Heart right ventricle (tissue), 16 donors: ENCODE measurements around the gene RMP24.
"Not testable (repeated sequence)": the region's sequence is repeated elsewhere in the genome, so short reads cannot be mapped to it uniquely, and the experiment has no call there.

Experiments used
- ATAC-seq, 8 donors: fragments of 200-7000 bp; cut with Tn5 transposase; one replicate each; pipeline ENCODE4 v1.9.1; 2020; ENCODE audit warnings: mild to moderate bottlenecking in 8 of 8, moderate library complexity in 8 of 8, moderate number of reproducible peaks in 1 of 8
- DNase-seq, 2 donors: peaks; one replicate each; pipeline ENCODE4 v3.0.0-alpha.2; 2020
- H3K27ac ChIP-seq, 10 donors: fragments of 200-600 bp; sonication (generic) in 2 of 10; one replicate each; pipeline versions ENCODE4 v1.5.0 to v1.8.0; 2020 to 2022; ENCODE audit warnings: mild to moderate bottlenecking in 3 of 10
- H3K27me3 ChIP-seq, 7 donors: fragments of 200-600 bp; one replicate each; pipeline ENCODE4 v1.8.0; 2021 to 2022; ENCODE audit warnings: mild to moderate bottlenecking in 2 of 7
- H3K36me3 ChIP-seq, 9 donors: fragments of 200-600 bp; sonication (generic) in 1 of 9; one replicate each; pipeline versions ENCODE4 v1.5.0 to v1.8.0; 2020 to 2022; ENCODE audit warnings: mild to moderate bottlenecking in 2 of 9
- H3K4me1 ChIP-seq, 9 donors: fragments of 200-600 bp; sonication (generic) in 1 of 9; one replicate each; pipeline versions ENCODE4 v1.5.0 to v1.8.0; 2020 to 2022; ENCODE audit warnings: mild to moderate bottlenecking in 4 of 9
- H3K4me3 ChIP-seq, 10 donors: fragments of 200-600 bp; sonication (generic) in 2 of 10; one replicate each; pipeline versions ENCODE4 v1.5.0 to v1.8.0; 2020 to 2022; ENCODE audit warnings: mild to moderate bottlenecking in 7 of 10, moderate library complexity in 2 of 10
- H3K9me3 ChIP-seq, 11 donors: fragments of 200-600 bp in 10 of 11; sonication (generic) in 2 of 11; one replicate each; pipeline versions ENCODE4 v1.5.0 to v1.8.0; 2013 to 2022; ENCODE audit warnings: mild to moderate bottlenecking in 2 of 11, control low read depth in 1 of 11, moderate library complexity in 1 of 11
- CTCF ChIP-seq, 9 donors: fragments of 200-600 bp; sonication (generic) in 2 of 9; IDR thresholded peaks; one replicate each; pipeline versions ENCODE4 v1.5.0 to v1.8.0; 2021 to 2022; ENCODE audit warnings: antibody characterized with exemption in 9 of 9, mild to moderate bottlenecking in 5 of 9, moderate library complexity in 1 of 9
- WGBS, 2 donors: extraction: QIAGEN DNeasy Blood & Tissue Kit; methylation state at CpG; one replicate each; pipeline ENCODE4 v1.1.7; 2013; ENCODE audit warnings: inconsistent platforms in 1 of 2; 5-methylcytosine and 5-hydroxymethylcytosine counted together
- intact Hi-C, 10 donors: fragments of 100-400 bp; cut with DNase I; formaldehyde crosslinking; loops; one replicate each; pipeline versions ENCODE4 v1.11.1 to v1.14.2; 2022
- donor health status: Arrhythmogenic right ventricular cardiomyopathy.
- donor health status: ischemic (EF 13 %, LVEDD 7.1; RV severe dilation, severe dysfunction).
- donor health status: healthy with polysubstance abuse.
- donor health status: DM: no; HTN: yes; CAD: no.
- donor health status: DM: no; HTN: no; CAD: no.
- donor health status: ischemic (EF 25% LVEDD 6.9; RV normal size, moderate dysfunction).
- donor health status: ischemic (EF 25% LVEDD 5.7; RV mildly dilated, moderate dysfunction).
- donor health status: healthy.
- donor health status: DM: yes; HTN: yes; CAD: no.
- donor health status: Ischemic cardiomyopathy.
- donor health status: ischemic (EF 35%, LVEDD 5.7; RV mildly dilated, moderate dysfunction).
- donor health status: nonischemic (EF 11% LVEDD 7.7; RV severe dilation, severe dysfunction).
- donor health status: DM: yes; HTN: yes; CAD: no.
- donor health status: PGD.
- donor health status: ischemic (EF 29% LVEDD 5.4; RV normal size, mild dysfunction).
- donor health status: nonischemic (EF 23%, LVEDD 6.1; RV moderate dilation, normal function).

RMP24 gene

GRCh38 chr18:36020174-36020711 is 47.8 kb downstream of the RMP24 start:
- Histone ChIP-seq H3K4me3 (no peak overlapping the region), H3K4me1 (peaks cover 0 to 9% (median 0%) of the 10 kb centered on the region in 9 donors), H3K9me3 (no peaks in the 10 kb centered on the region), H3K27ac (no peak overlapping the region), H3K36me3 (peaks cover 0 to 36% (median 0%) of the 10 kb centered on the region in 9 donors), H3K27me3 (no peaks in the 10 kb centered on the region)
- TF ChIP-seq CTCF (IDR thresholded peaks at IDR 0.05): no peak
- WGBS, 2 donors: 89 to 94% methylated on average over 3 of the region's 3 CpGs
- intact Hi-C loops: loop anchor here in 1 of 10 donors (5.0 kb wide), 1 partner anchor 77 kb away; no protein-coding TSS in a partner anchor
- no peak for DNase-seq
- ATAC-seq: no peak

GRCh38 chr18:36023336-36023735 is 50.9 kb downstream of the RMP24 start:
- Histone ChIP-seq H3K4me1 (peaks cover 0 to 4% (median 0%) of the 10 kb centered on the region in 9 donors), H3K27ac (no peak overlapping the region), H3K4me3 (no peak overlapping the region), H3K36me3 (peaks cover 0 to 60% (median 11%) of the 10 kb centered on the region in 9 donors), H3K9me3 (no peaks in the 10 kb centered on the region), H3K27me3 (no peaks in the 10 kb centered on the region)
- 90 to 91% methylated on average over 1 of the region's 1 CpG for WGBS, 2 donors
- DNase-seq (no peak), ATAC-seq (no peak)
- no peak for TF ChIP-seq CTCF (IDR thresholded peaks at IDR 0.05)
- intact Hi-C loops: loop anchor here in 1 of 10 donors (5.0 kb wide), 1 partner anchor 74 kb away; no protein-coding TSS in a partner anchor

- H3K4me1 ChIP-seq, DNase-seq, H3K4me3 ChIP-seq, ATAC-seq, H3K27ac ChIP-seq, H3K9me3 ChIP-seq, H3K27me3 ChIP-seq: not testable (repeated sequence)
- intact Hi-C loops: loop anchor here in 1 of 10 donors (5.0 kb wide), 1 partner anchor 73 kb away; no protein-coding TSS in a partner anchor
- peaks cover 0 to 69% (median 11%) of the 10 kb centered on the region in 9 donors for H3K36me3 ChIP-seq
- 91 to 97% methylated on average over 3 of the region's 3 CpGs for WGBS, 2 donors
Measured at GRCh38 chr18:36024241-36024640, 51.8 kb downstream of the RMP24 start.

GRCh38 chr18:36025025-36025424 is 52.5 kb downstream of the RMP24 start:
- no peak for TF ChIP-seq CTCF (IDR thresholded peaks at IDR 0.05)
- Histone ChIP-seq H3K9me3 (no peaks in the 10 kb centered on the region), H3K4me3 (no peak overlapping the region), H3K36me3 (peaks cover 0 to 72% (median 11%) of the 10 kb centered on the region in 9 donors), H3K27ac (no peak overlapping the region), H3K27me3 (no peaks in the 10 kb centered on the region), H3K4me1 (peaks cover 0 to 8% (median 0%) of the 10 kb centered on the region in 9 donors)
- no peak for ATAC-seq
- intact Hi-C loops: no loop called here
- DNase-seq: no peak
- 38 to 45% methylated on average over 1 of the region's 1 CpG for WGBS, 2 donors

- no peak for TF ChIP-seq CTCF (IDR thresholded peaks at IDR 0.05)
- no peak for DNase-seq
- no peak for ATAC-seq
- WGBS, 2 donors: 90 to 92% methylated on average over 2 of the region's 2 CpGs
- H3K4me3 ChIP-seq: no peak overlapping the region
- peaks cover 0 to 72% (median 16%) of the 10 kb centered on the region in 9 donors for H3K36me3 ChIP-seq
- intact Hi-C loops: no loop called here
- peaks cover 0 to 24% (median 8%) of the 10 kb centered on the region in 9 donors for H3K4me1 ChIP-seq
- H3K27me3 ChIP-seq: no peaks in the 10 kb centered on the region
- no peak overlapping the region for H3K27ac ChIP-seq
- H3K9me3 ChIP-seq: no peaks in the 10 kb centered on the region
Measured at GRCh38 chr18:36028859-36029258, 56.4 kb downstream of the RMP24 start.
